ENCODE measurements around the gene DNAJC5. TPM values are rescaled to one million over a fixed set of nuclear protein-coding genes. Genes with fewer than 3 reads are reported as not detected.

The DNAJC5 gene
- total and polyA plus RNA-seq, 2 donors (not counting 1 experiment from before 2014, with no cell fraction given) = 12.2 to 33.3 TPM

- H3K9me3 ChIP-seq (ENCODE audit: control extremely low read depth in 1 of 3, control insufficient read depth in 2 of 3, insufficient read depth in 1 of 3, low read length in 2 of 3) = no peaks in the 10 kb centered on the region
- H3K36me3 ChIP-seq (replicated peaks in 1 of 2; ENCODE audit: control extremely low read depth in 1 of 2, control insufficient read depth in 1 of 2, extremely low read depth in 1 of 2, insufficient read depth in 2 of 2, low read length in 1 of 2) = peaks cover 0 to 8% of the 10 kb centered on the region in 2 experiments
- DNase-seq = no peak
- H2AFZ ChIP-seq (ENCODE audit: insufficient read depth, low read depth, low read length, poor library complexity, severe bottlenecking) = peak overlapping the region; percentile 40
- peaks cover 50% of the 10 kb centered on the region for H3K79me2 ChIP-seq (ENCODE audit: control insufficient read depth, insufficient read depth, low read length)
- peak overlapping the region; percentile 42 to 80 for H3K27ac ChIP-seq (ENCODE audit: low read length in 2 of 2)
- Mint-ChIP-seq H3K4me3 (peak overlapping the region; percentile 93), H3K9me3 (ENCODE audit: insufficient read depth) (no peaks in the 10 kb centered on the region), H3K27me3 (no peaks in the 10 kb centered on the region), H3K4me1 (peaks cover 45% of the 10 kb centered on the region), H3K27ac (peak overlapping the region; percentile 91)
- TF ChIP-seq EZH2 (IDR thresholded peaks at IDR 0.05; ENCODE audit: borderline replicate concordance, insufficient read depth, low read depth, low read length, poor library complexity, severe bottlenecking) (no peak), CTCF (IDR thresholded peaks at IDR 0.05) (no peak)
- ATAC-seq (ENCODE audit: low read depth) = no peak
- peaks cover 24 to 46% of the 10 kb centered on the region in 2 donors for H3K4me1 ChIP-seq (ENCODE audit: control insufficient read depth in 2 of 2, insufficient read depth in 2 of 2, low read length in 2 of 2)
- ChIA-PET POLR2A (interaction anchor here (1.3 to 2.0 kb wide), 3 partner anchors 30 to 84 kb away, joined by 5 to 6 read pairs (median 6); partner anchors contain the start of genes SAMD10, TPD52L2 and UCKL1), CTCF (interaction anchor here (0.8 to 1.7 kb wide), 10 partner anchors 14 to 358 kb away, joined by 3 to 7 read pairs (median 4); partner anchors contain the start of genes LKAAEAR1, PRPF6, PTK6 and UCKL1)
- peak overlapping the region; percentile 93 for H3K4me2 ChIP-seq (replicated peaks; ENCODE audit: low read depth, low read length, poor library complexity, severe bottlenecking)
- H4K20me1 ChIP-seq (ENCODE audit: control insufficient read depth, insufficient read depth, low read length, poor library complexity, severe bottlenecking) = peaks cover 54% of the 10 kb centered on the region
- no peaks in the 10 kb centered on the region for H3K27me3 ChIP-seq (replicated peaks in 1 of 4; ENCODE audit: control extremely low read depth in 1 of 4, control insufficient read depth in 3 of 4, insufficient read depth in 4 of 4, low read length in 3 of 4)
- peak overlapping the region; percentile 65 for H3K9ac ChIP-seq (ENCODE audit: low read length)
- intact Hi-C loops (cut with micrococcal nuclease) = loop anchor here (1.0 to 10.0 kb wide), 5 partner anchors 31 to 941 kb away; partner anchors contain the start of genes GMEB2, PRPF6, SLC17A9 and TPD52L2
- H3K4me3 ChIP-seq (ENCODE audit: control extremely low read depth in 1 of 5, extremely low read depth in 1 of 5, insufficient read depth in 1 of 5, low read depth in 2 of 5, low read length in 4 of 5) = peak overlapping the region; percentile 27 to 81 (median 60)
- WGBS (ENCODE audit: insufficient coverage) = 0% methylated on average over 3 of the region's 5 CpGs
Observed at GRCh38 chr20:63895952-63896263, 982 bp downstream of the DNAJC5 start.

All from B cell (primary cell).